Astrocyte (in vitro differentiated cells and primary cell): ENCODE data around the gene PARD3B.

Experiments
- CTCF ChIP-seq: IDR thresholded peaks from 2 replicates; pipeline ENCODE4 v1.5.1; 2011; ENCODE audit warnings: low read depth, mild to moderate bottlenecking, inconsistent platforms, low read length, moderate library complexity; ENCODE audit not compliant: insufficient read depth
- EZH2 ChIP-seq: IDR thresholded peaks from 2 replicates; pipeline ENCODE4 v1.6.1; 2012; ENCODE audit warnings: mild to moderate bottlenecking, low read length, inconsistent platforms; ENCODE audit not compliant: insufficient read depth

DNA sequence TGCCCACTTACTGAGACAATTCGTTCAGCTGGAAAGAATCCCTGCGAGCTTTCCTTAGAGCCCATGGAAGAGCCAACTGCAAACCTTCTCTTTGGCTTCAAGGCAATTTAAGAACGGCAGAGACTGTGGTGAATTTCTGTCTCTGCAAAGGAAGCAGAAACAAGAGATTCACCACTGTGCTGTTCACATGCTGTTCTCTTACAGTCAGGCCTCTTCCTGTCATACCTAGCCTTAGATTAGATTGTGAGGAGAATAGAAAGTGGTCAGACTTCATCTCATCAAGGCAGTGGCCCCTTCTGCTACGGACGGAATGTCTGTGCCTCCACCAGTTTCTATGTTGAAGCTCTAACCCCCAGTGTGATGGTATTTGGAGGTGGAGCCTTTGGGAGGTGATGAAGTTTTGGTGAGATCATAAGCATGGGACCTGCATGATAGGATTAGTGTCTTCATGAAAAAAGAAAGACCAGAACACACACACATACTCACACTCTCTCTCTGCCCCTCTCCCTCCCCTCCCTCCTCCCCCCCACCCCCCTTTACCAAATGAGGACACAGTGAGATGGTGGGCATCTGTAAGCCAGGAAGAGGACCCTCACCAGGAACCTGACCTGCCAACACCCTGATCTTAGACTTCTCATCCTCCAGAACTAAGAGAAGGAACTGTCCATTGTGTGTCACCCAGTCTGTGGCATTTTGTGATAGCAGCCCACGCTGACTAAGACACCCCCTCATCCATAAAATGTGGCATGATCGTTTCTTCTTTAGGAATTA, 1091.5 kb downstream of the PARD3B start:
- TF ChIP-seq CTCF = no peak
- TF ChIP-seq EZH2 = no peak
